Panc1 (cell line): ENCODE data around the gene UTP3. TPM values are rescaled to one million over a fixed set of nuclear protein-coding genes. Genes with fewer than 3 reads are reported as not detected.
"Not testable (repeated sequence)": the region's sequence is repeated elsewhere in the genome, so short reads cannot be mapped to it uniquely, and the experiment has no call there.

Experiments
- ATAC-seq: fragments of 200-7000 bp; cut with Tn5 transposase; 2 replicates; pipeline ENCODE4 v1.9.1; 2020; ENCODE audit warnings: mild to moderate bottlenecking, moderate library complexity
- BruUV-seq: library from RNA; stranded (reverse); fragments of 400-500 nt; replicated peaks from 2 replicates; lab custom pipeline; 2021; lab: Mats Ljungman, UMichigan
- CTCF ChIA-PET: fragments of 300-600 bp; sonication (Branson Sonifier 250); formaldehyde crosslinking; loops from one replicate; lab custom pipeline; 2022; ENCODE audit warnings: antibody characterized with exemption; lab: Charles Lee
- POLR2A ChIA-PET: fragments of 300-600 bp; sonication (Branson Sonifier 250); formaldehyde crosslinking; loops from one replicate; lab custom pipeline; 2022; ENCODE audit warnings: antibody characterized with exemption; lab: Charles Lee
- DNase-seq: peaks from one replicate; pipeline ENCODE4 v3.0.0-alpha.2; 2010; ENCODE audit warnings: low read depth, low spot score
- H3K27ac ChIP-seq: 2 replicates; pipeline ENCODE4 v1.5.1; 2011; ENCODE audit warnings: mild to moderate bottlenecking, low read length, inconsistent platforms
- H3K27me3 ChIP-seq: fragments of 200-500 bp; sonication (Bioruptor generic); 2 replicates; pipeline ENCODE4 v1.6.0; 2014; ENCODE audit warnings: low read length, inconsistent platforms; ENCODE audit not compliant: control insufficient read depth, insufficient read depth
- H3K36me3 ChIP-seq: fragments of 200-500 bp; sonication (Bioruptor generic); 2 replicates; pipeline ENCODE4 v1.5.1; 2014; ENCODE audit warnings: inconsistent platforms, mild to moderate bottlenecking, low read length, moderate library complexity; ENCODE audit not compliant: control insufficient read depth, insufficient read depth
- H3K4me1 ChIP-seq: 2 replicates; pipeline ENCODE4 v1.5.1; 2011; ENCODE audit warnings: inconsistent platforms, mild to moderate bottlenecking, low read length, moderate library complexity; ENCODE audit not compliant: control insufficient read depth, insufficient read depth
- H3K4me3 ChIP-seq, 2 experiments: 2 replicates each; pipeline ENCODE4 v1.5.1; 2011 to 2012; ENCODE audit warnings: low read depth in 2 of 2, low read length in 2 of 2, mild to moderate bottlenecking in 2 of 2, inconsistent platforms in 1 of 2, moderate library complexity in 1 of 2
- H3K9me3 ChIP-seq: fragments of 200-500 bp; sonication (Bioruptor generic); 2 replicates; pipeline ENCODE4 v1.5.1; 2014; ENCODE audit warnings: low read depth, mild to moderate bottlenecking, inconsistent platforms, low read length, moderate library complexity; ENCODE audit not compliant: control insufficient read depth, insufficient read depth
- POLR2AphosphoS5 ChIP-seq: IDR thresholded peaks from 2 replicates; pipeline ENCODE4 v1.6.1; 2012; ENCODE audit warnings: mild to moderate bottlenecking, low read depth, low read length, moderate library complexity
- SIN3A ChIP-seq: IDR thresholded peaks from 2 replicates; pipeline ENCODE4 v1.6.1; 2012; ENCODE audit warnings: low read depth, mild to moderate bottlenecking, low read length, moderate library complexity, borderline replicate concordance; ENCODE audit not compliant: insufficient read depth
- TCF7L2 ChIP-seq: IDR thresholded peaks from 2 replicates; pipeline ENCODE4 v1.6.1; 2011; ENCODE audit warnings: mild to moderate bottlenecking, low read depth, low read length, inconsistent platforms
- in situ Hi-C: cut with HindIII; loops from 2 replicates; pipeline ENCODE4 v1.10.0; 2016; ENCODE audit warnings: low sequenced_read_pairs, low pct_unique_long_range_greater_than_20kb
- intact Hi-C: fragments of 100-400 bp; cut with micrococcal nuclease; formaldehyde crosslinking; loops from one replicate; pipeline ENCODE4 v1.10.0; 2022; ENCODE audit not compliant: unreplicated experiment
- total RNA-seq: library from RNA; stranded (reverse); gene quantifications from one replicate; pipeline ENCODE4 v1.2.1, GENCODE V29; 2021; ENCODE audit not compliant: unreplicated experiment
- TF ChIP-seq, protein P1 (sequence below): fragments of 450-650 bp; IDR thresholded peaks from 2 replicates; pipeline ENCODE4 v1.5.1; 2017; ENCODE audit warnings: mild to moderate bottlenecking
- TF ChIP-seq, protein P2 (sequence below), 2 experiments: IDR thresholded peaks; 2 replicates each; pipeline ENCODE4 v1.6.1; 2011 to 2012; ENCODE audit warnings: low read depth in 2 of 2, control low read depth in 1 of 2, low read length in 1 of 2, mild to moderate bottlenecking in 1 of 2, moderate library complexity in 1 of 2; ENCODE audit not compliant: insufficient read depth in 1 of 2

The UTP3 gene
- total RNA-seq, 1 experiment from 2014 or later: 20.6 TPM

DNA sequence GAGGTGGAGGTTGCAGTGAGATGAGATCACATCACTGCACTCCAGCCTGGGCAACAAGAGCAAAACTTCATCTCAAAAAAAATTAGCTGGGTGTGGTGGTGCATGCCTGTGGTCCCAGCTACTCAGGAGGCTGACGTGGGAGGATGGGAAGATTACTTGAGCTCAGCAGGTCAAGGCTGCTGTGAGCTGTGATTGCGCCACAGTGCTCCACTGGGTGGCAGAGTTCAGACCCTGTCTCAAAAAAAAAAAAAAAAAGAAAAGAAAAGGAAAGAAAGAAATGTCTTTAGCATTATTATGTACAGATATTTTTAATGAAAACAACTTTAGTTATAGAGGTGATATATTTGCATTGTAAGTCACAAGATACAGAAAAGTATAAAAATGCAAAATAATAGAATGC is 47.6 kb downstream of the UTP3 start:
- CTCF ChIA-PET: interaction anchor here (0.6 to 0.7 kb wide), 2 partner anchors 74 to 798 kb away, joined by 6 read pairs; no protein-coding TSS in a partner anchor
- H3K27ac ChIP-seq, H3K9me3 ChIP-seq, DNase-seq, BruUV-seq, intact Hi-C loops, in situ Hi-C loops, H3K36me3 ChIP-seq, H3K27me3 ChIP-seq, H3K4me1 ChIP-seq, H3K4me3 ChIP-seq: not testable (repeated sequence)
- POLR2A ChIA-PET: interaction anchor here (0.7 kb wide), 1 partner anchor 14 kb away, joined by 3 read pairs; no protein-coding TSS in a partner anchor
- ATAC-seq: peak; percentile 87
- TF ChIP-seq, protein P1, sequence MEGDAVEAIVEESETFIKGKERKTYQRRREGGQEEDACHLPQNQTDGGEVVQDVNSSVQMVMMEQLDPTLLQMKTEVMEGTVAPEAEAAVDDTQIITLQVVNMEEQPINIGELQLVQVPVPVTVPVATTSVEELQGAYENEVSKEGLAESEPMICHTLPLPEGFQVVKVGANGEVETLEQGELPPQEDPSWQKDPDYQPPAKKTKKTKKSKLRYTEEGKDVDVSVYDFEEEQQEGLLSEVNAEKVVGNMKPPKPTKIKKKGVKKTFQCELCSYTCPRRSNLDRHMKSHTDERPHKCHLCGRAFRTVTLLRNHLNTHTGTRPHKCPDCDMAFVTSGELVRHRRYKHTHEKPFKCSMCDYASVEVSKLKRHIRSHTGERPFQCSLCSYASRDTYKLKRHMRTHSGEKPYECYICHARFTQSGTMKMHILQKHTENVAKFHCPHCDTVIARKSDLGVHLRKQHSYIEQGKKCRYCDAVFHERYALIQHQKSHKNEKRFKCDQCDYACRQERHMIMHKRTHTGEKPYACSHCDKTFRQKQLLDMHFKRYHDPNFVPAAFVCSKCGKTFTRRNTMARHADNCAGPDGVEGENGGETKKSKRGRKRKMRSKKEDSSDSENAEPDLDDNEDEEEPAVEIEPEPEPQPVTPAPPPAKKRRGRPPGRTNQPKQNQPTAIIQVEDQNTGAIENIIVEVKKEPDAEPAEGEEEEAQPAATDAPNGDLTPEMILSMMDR: peak; percentile 68

DNA sequence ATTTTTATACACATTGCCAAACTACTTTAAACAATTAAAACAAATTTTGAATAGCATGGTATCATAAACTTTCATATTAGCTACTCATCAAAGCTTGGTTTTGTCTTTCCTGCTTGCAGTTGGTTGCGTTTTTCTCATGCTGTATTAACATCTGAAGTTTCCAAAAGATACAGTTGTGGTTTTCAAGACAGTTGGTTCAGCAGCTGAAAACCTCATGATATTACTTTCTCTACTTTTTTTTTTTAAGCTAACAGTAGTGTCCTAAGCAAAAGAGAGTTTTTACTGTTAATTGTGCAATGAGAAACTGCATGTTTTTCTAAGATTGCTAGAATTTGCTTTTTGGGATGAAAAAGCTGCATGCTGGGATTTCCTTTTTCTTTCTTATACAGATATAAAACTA is 48.7 kb downstream of the UTP3 start:
- no peak overlapping the region for H3K4me3 ChIP-seq
- peaks cover 12% of the 10 kb centered on the region for H3K4me1 ChIP-seq
- DNase-seq (no peak), ATAC-seq (no peak)
- in situ Hi-C loops: no loop called here
- ChIA-PET POLR2A (interaction anchor here (0.7 kb wide), 1 partner anchor 33 kb away, joined by 7 read pairs; no protein-coding TSS in a partner anchor), CTCF (no interaction called here)
- no peaks in the 10 kb centered on the region for H3K9me3 ChIP-seq
- no peak overlapping the region for H3K27ac ChIP-seq
- H3K27me3 ChIP-seq: no peaks in the 10 kb centered on the region
- intact Hi-C loops: no loop called here
- no TSS peak for BruUV-seq
- TF ChIP-seq, protein P1: no peak
- no peak for TF ChIP-seq TCF7L2
- H3K36me3 ChIP-seq: no peaks in the 10 kb centered on the region

DNA sequence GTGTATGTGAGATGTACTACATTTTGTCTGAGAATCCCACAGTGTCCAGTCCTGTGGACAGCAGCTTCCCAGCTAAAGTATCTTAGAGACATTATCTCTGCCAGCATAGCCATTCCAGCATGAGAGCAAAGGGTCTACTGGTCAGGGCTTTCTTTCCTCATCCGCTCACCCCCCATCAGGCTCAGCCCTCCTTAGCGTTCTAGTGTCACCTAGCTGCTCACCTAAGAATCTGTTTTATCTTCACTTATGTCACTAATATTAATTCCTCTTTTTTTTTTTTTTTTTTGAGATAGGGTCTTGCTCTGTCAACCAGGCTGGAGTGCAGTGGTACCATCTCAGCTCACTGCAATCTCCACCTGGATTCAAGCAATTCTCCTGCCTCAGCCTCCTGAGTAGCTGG is 49.1 kb downstream of the UTP3 start:
- Histone ChIP-seq H3K27me3 (no peaks in the 10 kb centered on the region), H3K4me1 (peaks cover 12% of the 10 kb centered on the region), H3K9me3 (no peaks in the 10 kb centered on the region), H3K27ac (no peak overlapping the region), H3K36me3 (no peaks in the 10 kb centered on the region), H3K4me3 (no peak overlapping the region)
- ATAC-seq (no peak), DNase-seq (no peak)
- intact Hi-C loops (no loop called here), in situ Hi-C loops (no loop called here)
- BruUV-seq: no TSS peak
- ChIA-PET CTCF (no interaction called here), POLR2A (interaction anchor here (0.7 kb wide), 1 partner anchor 33 kb away, joined by 7 read pairs; no protein-coding TSS in a partner anchor)
- TF ChIP-seq SIN3A (no peak), TCF7L2 (no peak), POLR2AphosphoS5 (no peak)
- TF ChIP-seq, protein P1: no peak
- TF ChIP-seq, protein P2, sequence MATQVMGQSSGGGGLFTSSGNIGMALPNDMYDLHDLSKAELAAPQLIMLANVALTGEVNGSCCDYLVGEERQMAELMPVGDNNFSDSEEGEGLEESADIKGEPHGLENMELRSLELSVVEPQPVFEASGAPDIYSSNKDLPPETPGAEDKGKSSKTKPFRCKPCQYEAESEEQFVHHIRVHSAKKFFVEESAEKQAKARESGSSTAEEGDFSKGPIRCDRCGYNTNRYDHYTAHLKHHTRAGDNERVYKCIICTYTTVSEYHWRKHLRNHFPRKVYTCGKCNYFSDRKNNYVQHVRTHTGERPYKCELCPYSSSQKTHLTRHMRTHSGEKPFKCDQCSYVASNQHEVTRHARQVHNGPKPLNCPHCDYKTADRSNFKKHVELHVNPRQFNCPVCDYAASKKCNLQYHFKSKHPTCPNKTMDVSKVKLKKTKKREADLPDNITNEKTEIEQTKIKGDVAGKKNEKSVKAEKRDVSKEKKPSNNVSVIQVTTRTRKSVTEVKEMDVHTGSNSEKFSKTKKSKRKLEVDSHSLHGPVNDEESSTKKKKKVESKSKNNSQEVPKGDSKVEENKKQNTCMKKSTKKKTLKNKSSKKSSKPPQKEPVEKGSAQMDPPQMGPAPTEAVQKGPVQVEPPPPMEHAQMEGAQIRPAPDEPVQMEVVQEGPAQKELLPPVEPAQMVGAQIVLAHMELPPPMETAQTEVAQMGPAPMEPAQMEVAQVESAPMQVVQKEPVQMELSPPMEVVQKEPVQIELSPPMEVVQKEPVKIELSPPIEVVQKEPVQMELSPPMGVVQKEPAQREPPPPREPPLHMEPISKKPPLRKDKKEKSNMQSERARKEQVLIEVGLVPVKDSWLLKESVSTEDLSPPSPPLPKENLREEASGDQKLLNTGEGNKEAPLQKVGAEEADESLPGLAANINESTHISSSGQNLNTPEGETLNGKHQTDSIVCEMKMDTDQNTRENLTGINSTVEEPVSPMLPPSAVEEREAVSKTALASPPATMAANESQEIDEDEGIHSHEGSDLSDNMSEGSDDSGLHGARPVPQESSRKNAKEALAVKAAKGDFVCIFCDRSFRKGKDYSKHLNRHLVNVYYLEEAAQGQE (IDR thresholded peaks at IDR 0.05; ENCODE audit: insufficient read depth in 1 of 2, low read depth in 2 of 2, low read length in 1 of 2): no peak
